Panc1 (cell line): ENCODE data around the gene GBA2.

ENCODE experiments used
- CTCF ChIP-seq: fragments of 450-650 bp; IDR thresholded peaks from 2 replicates; pipeline ENCODE4 v1.5.1; 2017; ENCODE audit warnings: mild to moderate bottlenecking
- POLR2AphosphoS5 ChIP-seq: IDR thresholded peaks from 2 replicates; pipeline ENCODE4 v1.6.1; 2012; ENCODE audit warnings: mild to moderate bottlenecking, low read depth, low read length, moderate library complexity
- REST ChIP-seq, 2 experiments: IDR thresholded peaks; 2 replicates each; pipeline ENCODE4 v1.6.1; 2011 to 2012; ENCODE audit warnings: low read depth in 2 of 2, control low read depth in 1 of 2, low read length in 1 of 2, mild to moderate bottlenecking in 1 of 2, moderate library complexity in 1 of 2; ENCODE audit not compliant: insufficient read depth in 1 of 2
- SIN3A ChIP-seq: IDR thresholded peaks from 2 replicates; pipeline ENCODE4 v1.6.1; 2012; ENCODE audit warnings: low read depth, mild to moderate bottlenecking, low read length, moderate library complexity, borderline replicate concordance; ENCODE audit not compliant: insufficient read depth

GRCh38 chr9:35789541-35789940 is 40.5 kb upstream of the GBA2 start:
- TF ChIP-seq CTCF (no peak), POLR2AphosphoS5 (no peak), REST (IDR thresholded peaks at IDR 0.05; ENCODE audit: insufficient read depth in 1 of 2, low read depth in 2 of 2, low read length in 1 of 2) (no peak), SIN3A (no peak)
